Measurements from ENCODE around the gene IPO13. TPM values are rescaled to one million over a fixed set of nuclear protein-coding genes. Genes with fewer than 3 reads are reported as not detected.
A peak's percentile ranks its signal among the peaks of the same experiment; 100 is the strongest.

IPO13 gene
- total and polyA plus RNA-seq, 7 donors, result 26.8 to 140 (median 93.0) TPM

DNA sequence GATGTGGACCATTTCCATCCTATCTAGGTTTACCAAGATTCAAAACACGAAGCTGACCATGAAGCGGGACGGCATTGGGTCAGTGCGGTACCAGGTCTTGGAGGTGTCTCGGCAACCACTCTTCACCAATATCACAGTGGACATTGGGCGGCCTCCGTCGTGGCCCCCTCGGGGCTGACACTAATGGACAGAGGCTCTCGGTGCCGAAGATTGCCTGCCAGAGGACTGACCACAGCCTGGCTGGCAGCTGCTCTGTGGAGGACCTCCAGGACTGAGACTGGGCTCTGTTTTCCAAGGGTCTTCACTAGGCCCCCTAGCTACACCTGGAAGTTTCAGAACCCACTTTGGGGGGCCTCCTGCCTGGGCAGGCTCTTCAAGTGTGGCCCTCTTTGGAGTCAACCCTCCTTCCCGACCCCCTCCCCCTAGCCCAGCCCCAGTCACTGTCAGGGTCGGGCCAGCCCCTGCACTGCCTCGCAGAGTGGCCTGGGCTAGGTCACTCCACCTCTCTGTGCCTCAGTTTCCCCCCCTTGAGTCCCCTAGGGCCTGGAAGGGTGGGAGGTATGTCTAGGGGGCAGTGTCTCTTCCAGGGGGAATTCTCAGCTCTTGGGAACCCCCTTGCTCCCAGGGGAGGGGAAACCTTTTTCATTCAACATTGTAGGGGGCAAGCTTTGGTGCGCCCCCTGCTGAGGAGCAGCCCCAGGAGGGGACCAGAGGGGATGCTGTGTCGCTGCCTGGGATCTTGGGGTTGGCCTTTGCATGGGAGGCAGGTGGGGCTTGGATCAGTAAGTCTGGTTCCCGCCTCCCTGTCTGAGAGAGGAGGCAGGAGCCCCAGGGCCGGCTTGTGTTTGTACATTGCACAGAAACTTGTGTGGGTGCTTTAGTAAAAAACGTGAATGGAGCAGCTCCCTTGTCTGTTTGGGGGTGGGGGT lies 43.8 kb downstream of the IPO13 start:
- no peaks in the 10 kb centered on the region for H3K27me3 ChIP-seq (ENCODE audit: insufficient read depth in 3 of 3, low read length in 2 of 3)
- 68 to 74% (median 70%) methylated on average over 19 of the region's 19 CpGs for whole genome bisulfite sequencing, 3 donors
- intact Hi-C loops (cut with DNase I), result no loop called here
- ATAC-seq (no peak), DNase-seq (no peak)
- H3K9me3 ChIP-seq, result no peaks in the 10 kb centered on the region
- peaks cover 6% of the 10 kb centered on the region for H3K4me1 ChIP-seq
- peaks cover 0 to 17% of the 10 kb centered on the region in 2 donors for H3K36me3 ChIP-seq (ENCODE audit: insufficient read depth in 1 of 2, low read depth in 1 of 2)
- peak overlapping the region; percentile 83 for H3K4me3 ChIP-seq
- TF ChIP-seq, protein P1, sequence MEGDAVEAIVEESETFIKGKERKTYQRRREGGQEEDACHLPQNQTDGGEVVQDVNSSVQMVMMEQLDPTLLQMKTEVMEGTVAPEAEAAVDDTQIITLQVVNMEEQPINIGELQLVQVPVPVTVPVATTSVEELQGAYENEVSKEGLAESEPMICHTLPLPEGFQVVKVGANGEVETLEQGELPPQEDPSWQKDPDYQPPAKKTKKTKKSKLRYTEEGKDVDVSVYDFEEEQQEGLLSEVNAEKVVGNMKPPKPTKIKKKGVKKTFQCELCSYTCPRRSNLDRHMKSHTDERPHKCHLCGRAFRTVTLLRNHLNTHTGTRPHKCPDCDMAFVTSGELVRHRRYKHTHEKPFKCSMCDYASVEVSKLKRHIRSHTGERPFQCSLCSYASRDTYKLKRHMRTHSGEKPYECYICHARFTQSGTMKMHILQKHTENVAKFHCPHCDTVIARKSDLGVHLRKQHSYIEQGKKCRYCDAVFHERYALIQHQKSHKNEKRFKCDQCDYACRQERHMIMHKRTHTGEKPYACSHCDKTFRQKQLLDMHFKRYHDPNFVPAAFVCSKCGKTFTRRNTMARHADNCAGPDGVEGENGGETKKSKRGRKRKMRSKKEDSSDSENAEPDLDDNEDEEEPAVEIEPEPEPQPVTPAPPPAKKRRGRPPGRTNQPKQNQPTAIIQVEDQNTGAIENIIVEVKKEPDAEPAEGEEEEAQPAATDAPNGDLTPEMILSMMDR (IDR thresholded peaks at IDR 0.05), result no peak
- H3K27ac ChIP-seq, result peak overlapping the region; percentile 63

DNA sequence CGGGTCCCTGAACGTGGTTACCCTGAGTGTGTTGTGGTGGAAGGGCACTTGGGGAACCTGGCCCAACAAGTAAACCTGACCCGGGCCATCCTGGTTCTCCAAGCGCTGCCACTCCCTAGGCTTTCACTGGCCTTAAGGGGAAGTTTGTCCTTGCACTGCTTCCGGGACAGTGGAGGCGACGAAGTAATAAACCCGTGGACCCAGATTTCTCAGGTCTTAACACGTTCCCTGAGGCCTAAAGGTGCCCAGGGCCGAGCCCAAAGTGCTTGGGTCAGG lies 44.4 kb downstream of the IPO13 start:
- H3K27me3 ChIP-seq (ENCODE audit: insufficient read depth in 3 of 3, low read length in 2 of 3), result no peaks in the 10 kb centered on the region
- WGBS, 3 donors, result 0 to 1% (median 1%) methylated on average over 10 of the region's 10 CpGs
- H3K4me1 ChIP-seq, result peaks cover 6% of the 10 kb centered on the region
- TF ChIP-seq, protein P1 (IDR thresholded peaks at IDR 0.05), result no peak
- H3K9me3 ChIP-seq, result no peaks in the 10 kb centered on the region
- peak overlapping the region; percentile 63 for H3K27ac ChIP-seq
- H3K36me3 ChIP-seq (ENCODE audit: insufficient read depth in 1 of 2, low read depth in 1 of 2), result peaks cover 0 to 12% of the 10 kb centered on the region in 2 donors
- ATAC-seq (no peak), DNase-seq (no peak)
- H3K4me3 ChIP-seq, result peak overlapping the region; percentile 83
- intact Hi-C loops (cut with DNase I), result no loop called here

DNA sequence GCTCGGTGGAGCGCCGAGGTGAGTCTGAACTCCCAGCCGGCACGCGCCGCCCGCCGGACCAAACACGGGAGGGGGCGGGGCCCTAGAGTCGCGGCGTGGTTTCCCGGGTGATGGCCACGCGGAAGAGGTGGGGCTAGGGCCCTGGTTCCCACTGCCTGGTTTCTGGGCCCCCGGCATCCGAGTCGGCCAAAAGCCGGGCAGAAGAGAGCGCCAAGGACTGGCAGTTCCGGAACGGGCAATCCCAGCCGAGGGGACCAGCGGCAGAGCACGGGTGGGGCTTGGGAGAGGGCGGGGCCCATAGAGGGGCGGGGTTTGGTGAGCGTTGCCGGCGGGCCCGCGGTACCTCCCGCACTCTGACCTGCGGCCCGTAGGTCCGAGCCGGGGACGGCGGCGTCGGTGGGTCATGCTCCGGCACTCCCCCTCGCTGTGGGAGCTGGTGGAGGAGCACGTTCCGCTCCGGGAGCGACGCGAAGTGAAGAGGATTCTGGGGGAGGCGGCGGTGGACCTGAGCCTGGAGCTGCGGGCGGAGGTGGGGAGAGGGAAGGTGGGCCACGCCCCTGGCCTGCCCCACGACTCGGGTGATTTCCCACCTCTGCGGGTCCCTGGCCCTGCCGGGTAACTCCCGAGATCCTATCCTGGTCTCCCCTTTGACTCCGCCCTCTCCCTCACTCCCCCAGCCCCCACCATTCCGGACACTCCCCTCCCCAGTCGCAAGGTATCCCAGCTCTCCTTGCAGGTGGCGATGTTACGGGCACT lies 44.9 kb downstream of the IPO13 start, which contains the start of gene CCDC24:
TSS of gene CCDC24 (plus strand) at position 124 of the 756 bp plus-strand sequence. CDS start at position 404, 280 bp downstream.
- TF ChIP-seq, protein P1 (IDR thresholded peaks at IDR 0.05), result no peak
- Histone ChIP-seq H3K27ac (peak within 1 kb of the TSS; percentile 63), H3K4me1 (peaks cover 6% of the 10 kb centered on the region), H3K9me3 (no peaks in the 10 kb centered on the region), H3K36me3 (ENCODE audit: insufficient read depth in 1 of 2, low read depth in 1 of 2) (peaks cover 0 to 6% of the 10 kb centered on the region in 2 donors), H3K4me3 (peak within 1 kb of the TSS; percentile 83), H3K27me3 (ENCODE audit: insufficient read depth in 3 of 3, low read length in 2 of 3) (no peaks in the 10 kb centered on the region)
- DNase-seq (peak; percentile 89 to 92), ATAC-seq (peak; percentile 87 to 94 (median 90))
- WGBS, 3 donors, result 1 to 3% (median 1%) methylated on average over 33 to 66 of the region's 66 CpGs
- intact Hi-C loops (cut with DNase I), result no loop called here

DNA sequence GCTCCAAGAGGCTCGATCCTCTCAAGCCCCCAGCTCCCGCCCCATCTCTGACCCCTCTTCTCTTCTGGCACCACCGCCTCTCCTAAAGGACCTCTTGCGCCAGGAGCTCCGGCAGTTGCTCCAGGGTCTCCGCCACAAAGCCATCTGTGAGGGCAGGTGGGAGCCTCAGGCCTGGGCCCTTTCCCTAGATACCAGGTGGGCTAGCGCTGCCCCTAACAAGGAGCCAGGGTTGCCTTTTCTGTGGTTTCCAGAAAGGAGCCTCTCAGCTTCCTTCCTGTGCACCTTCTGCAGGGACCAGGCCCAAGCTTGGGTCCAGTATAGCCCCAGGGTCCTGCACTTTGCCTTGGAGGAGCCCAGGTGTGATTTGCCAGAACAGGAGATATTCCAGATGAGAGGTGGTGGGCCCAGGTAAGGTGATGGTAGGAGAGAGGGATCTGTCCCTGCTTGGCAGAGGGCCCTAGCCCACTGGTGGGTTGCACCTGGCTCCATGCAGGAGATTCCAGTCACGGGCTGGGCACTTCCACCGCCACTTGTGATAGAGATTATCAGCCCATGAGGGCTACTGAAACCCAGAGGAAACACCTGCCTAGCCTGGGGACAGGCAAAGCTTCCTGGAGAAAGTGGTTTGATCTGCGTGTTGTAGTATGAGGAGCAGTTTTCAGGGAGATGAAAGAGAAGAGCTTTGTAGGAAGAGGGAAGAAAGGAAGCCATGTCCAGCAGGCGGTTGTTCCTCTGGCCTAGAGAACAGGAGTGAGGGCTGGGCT lies 45.7 kb downstream of the IPO13 start:
- intact Hi-C loops (cut with DNase I), result no loop called here
- ATAC-seq (no peak), DNase-seq (no peak)
- no peaks in the 10 kb centered on the region for H3K27me3 ChIP-seq (ENCODE audit: insufficient read depth in 3 of 3, low read length in 2 of 3)
- H3K4me1 ChIP-seq, result peaks cover 6% of the 10 kb centered on the region
- WGBS, 3 donors, result 52 to 59% (median 54%) methylated on average over 11 of the region's 11 CpGs
- H3K4me3 ChIP-seq, result peak overlapping the region; percentile 83
- TF ChIP-seq, protein P1 (IDR thresholded peaks at IDR 0.05), result no peak
- no peaks in the 10 kb centered on the region for H3K36me3 ChIP-seq (ENCODE audit: insufficient read depth in 1 of 2, low read depth in 1 of 2)
- H3K27ac ChIP-seq, result no peak overlapping the region
- no peaks in the 10 kb centered on the region for H3K9me3 ChIP-seq

Data from psoas muscle (tissue), 8 donors.